ENCODE results near the gene CXCR1.
"Not testable (repeated sequence)": the region's sequence is repeated elsewhere in the genome, so short reads cannot be mapped to it uniquely, and the experiment has no call there.

CXCR1 gene

DNA sequence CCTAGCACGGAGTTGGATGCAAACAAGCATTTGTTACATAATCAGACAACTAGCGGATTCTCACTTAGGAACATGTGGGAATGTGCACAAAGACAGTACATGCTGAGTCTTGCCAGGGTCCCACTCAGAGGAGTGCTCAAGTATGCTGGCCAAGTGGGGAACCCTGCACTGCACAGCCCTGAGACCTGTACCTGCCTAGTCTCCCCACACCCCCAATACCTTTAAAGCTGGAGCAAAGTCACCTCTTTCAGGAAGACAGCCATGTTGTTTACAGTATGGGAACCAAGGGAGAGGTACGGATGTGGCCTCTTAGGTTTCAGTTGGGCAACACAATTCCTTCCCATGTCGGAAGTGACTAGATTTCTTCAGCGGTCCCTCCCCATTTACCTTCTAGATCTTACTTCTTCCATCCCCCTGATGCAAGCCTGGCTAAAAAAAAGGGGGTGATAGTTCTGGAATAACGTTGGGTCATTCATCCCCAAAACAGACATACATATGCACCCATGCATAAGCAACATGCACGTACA lies 10.7 kb downstream of the CXCR1 start:
- no peak for DNase-seq

- no peak for DNase-seq
Observed at GRCh38 chr2:218152777-218153176, 14.0 kb downstream of the CXCR1 start.

- DNase-seq, result no peak
Observed at GRCh38 chr2:218152172-218152571, 14.6 kb downstream of the CXCR1 start.

DNA sequence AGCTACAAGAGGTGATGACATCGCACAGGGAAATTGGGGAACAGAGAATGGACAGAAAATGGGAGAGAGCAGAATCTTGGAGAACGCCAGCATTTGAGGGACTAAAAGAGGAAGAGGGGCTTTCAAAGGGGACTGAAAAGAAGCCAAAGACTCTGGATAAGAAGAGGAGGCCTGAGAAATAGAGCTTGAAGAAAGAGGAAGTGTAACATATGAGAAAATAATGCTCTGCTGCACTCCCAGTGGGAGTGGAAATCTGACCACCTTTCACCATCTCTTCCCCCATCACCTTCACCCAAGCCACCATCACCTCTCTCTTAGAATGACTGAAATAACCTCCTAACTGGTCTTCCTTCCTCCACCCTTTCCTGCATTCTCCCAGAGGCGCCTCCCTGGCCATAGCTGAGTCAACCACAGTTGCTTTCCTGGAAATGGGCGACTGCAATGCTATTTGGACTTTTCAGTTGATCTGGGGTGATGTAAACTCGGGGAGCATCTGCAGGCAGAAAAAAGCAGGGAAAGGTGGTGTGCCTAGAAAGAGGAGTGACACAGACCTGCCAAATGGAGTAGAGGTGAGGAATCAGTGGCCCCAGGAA lies 16.8 kb downstream of the CXCR1 start:
- no peak for DNase-seq

DNA sequence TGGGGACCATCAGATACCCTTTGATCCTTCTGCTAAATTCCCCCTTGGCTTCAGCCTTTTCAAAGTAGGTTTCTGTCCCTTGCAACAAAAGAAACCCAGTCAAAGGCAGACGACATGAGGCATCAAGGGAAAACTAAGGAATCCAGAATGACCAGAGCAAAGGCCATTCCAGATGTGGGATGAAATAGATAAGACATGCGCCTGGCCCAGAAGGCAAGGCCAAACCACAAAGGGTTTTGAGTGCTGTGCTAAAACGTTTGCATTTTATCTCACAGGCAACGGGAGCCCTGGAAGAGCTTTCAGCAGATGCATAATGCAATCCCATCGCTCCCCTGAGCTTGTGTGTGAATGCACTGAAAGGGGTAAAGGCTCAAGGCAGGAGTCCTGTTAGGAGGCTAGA lies 17.7 kb downstream of the CXCR1 start:
- DNase-seq, result no peak

DNA sequence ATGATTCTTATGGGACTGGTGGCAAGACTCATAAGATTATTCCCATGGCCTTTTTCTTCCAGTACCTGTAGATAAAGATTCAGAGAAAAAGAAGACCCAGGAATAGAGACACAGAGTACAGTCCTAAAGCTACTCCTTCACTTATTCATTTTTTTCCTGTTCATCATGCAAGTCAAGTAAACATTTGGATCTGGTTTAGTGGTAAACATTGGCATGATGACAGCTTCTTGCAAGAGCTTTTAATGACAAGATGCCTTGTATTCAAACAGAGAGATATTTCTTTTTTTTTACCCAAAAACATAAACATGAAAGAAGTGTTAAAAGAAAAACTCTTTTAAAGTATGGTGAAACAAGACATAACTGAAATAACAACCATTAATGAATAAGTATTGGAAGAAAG lies 20.7 kb downstream of the CXCR1 start:
- no peak for DNase-seq

DNA sequence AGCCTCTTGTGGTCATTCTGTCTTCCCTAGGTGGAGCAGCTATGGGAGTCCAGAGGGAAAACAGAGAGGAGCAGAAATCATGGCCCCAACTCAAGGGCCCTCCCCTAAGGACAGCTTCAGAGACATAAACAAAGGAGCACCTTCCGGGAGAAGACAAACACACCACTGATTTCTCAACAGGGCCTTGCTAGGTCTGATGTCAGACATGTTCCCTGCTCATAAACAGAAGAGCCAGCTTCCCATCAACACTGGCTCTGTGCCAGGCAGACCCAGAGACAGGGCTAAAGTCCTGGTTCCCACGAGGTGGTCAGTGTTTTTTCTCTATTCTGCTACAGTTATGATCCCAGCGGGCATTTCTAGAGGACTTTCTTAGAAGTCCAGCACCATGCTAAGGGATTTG lies 21.6 kb downstream of the CXCR1 start:
- DNase-seq, result no peak

- DNase-seq, result no peak
Observed at GRCh38 chr2:218138047-218138446, 28.7 kb downstream of the CXCR1 start.

DNA sequence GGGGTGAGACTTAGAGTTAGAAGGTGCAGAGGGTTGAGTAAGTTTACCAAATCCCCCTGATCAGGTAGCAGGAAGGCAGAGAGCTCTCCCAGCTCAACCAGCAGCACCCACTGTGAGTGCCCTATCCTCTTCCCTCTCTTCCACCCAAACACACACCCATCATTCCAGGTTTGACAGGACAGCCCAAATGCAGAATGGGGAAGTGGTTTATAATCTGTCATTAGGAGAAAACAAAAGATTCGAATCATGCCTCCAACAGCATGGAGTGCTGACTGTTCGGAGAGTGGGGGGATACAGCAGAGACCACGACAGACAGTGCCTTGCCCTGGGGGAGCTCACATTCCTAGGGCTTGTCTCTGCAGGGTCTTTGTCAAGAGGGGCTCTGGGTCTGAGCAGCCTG lies 29.2 kb downstream of the CXCR1 start:
- no peak for DNase-seq

DNA sequence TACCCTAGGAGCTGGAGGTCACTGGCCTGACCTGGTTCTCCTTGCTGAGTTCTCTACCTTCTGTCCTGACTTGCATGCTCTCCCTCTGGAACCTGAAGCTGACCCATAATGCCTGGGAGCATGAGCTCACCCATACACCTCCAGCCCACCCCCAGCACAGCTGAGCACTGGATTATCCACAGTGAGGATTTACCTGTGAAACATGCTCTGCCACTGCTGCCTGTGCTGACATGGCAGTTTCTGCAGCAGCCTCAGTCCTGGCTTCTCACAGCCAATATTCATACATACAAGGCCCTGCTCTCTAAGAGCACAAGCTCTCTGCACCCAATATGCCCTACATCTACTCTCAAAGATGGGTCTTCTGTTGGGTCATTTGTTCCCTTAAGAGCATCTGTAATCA lies 35.9 kb downstream of the CXCR1 start:
- DNase-seq, result no peak

- DNase-seq, result no peak
Observed at GRCh38 chr2:218130377-218130776, 36.4 kb downstream of the CXCR1 start.

- no peak for DNase-seq
Observed at GRCh38 chr2:218129458-218130135, 37.2 kb downstream of the CXCR1 start.

DNA sequence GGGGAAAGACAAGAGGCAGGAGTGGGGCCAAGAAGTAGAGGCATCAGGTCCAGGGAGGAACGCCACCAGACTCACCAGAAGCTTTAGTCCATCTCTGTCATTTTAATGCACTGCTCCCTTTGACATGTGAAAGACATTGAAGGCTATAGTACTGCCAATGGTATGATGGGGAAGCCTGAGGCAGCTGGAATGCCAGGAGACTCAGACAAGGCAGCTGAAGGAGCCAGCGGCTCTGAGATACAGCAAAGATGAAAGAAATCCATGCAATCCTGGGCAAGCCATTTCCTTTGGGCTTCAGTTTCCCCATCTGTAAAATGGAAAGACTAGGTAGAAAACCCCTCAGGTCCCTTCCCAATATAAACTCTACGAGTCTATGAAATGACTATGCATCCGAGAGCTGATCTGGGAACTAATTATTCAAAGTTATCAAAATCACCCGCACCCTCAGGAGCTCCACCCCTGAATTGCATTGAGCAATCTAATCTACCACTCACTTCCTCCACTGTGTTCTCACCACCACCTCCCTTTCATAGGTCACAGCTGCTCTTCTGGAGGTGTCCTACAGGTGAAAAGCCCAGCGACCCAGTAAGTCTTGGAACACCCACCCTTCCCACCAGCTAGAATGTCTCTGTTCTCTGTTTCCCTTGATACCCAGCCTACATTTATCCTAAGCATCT lies 37.8 kb downstream of the CXCR1 start:
- DNase-seq, result no peak

GRCh38 chr2:218127929-218128455 lies 38.8 kb downstream of the CXCR1 start:
- no peak for DNase-seq

GRCh38 chr2:218125626-218126080 lies 41.1 kb downstream of the CXCR1 start, which contains the start of gene CXCR2:
TSS of gene CXCR2 (plus strand) at chr2:218126028. CDS start at chr2:218134802, 8,774 bp downstream.
- no peak for DNase-seq

DNA sequence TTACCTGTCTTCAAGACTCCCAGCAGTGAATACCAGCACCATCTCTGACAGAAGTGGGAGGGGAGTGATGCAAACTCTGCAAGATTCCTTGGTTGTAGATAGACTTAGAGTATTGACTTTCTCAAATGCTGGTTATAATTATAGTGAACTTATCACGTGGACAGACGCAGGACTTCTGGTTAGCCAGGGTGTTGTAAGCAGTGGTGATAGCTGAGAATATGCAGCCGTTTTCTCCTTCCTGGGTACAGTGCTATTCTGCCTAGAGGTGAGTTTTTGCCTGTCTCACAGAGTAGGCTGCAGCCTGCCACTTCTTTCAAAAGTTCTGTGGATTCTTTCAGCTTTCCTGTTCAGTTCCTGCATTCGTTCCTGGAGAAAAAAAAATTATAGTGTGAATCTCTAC lies 41.7 kb downstream of the CXCR1 start:
- no peak for DNase-seq

DNA sequence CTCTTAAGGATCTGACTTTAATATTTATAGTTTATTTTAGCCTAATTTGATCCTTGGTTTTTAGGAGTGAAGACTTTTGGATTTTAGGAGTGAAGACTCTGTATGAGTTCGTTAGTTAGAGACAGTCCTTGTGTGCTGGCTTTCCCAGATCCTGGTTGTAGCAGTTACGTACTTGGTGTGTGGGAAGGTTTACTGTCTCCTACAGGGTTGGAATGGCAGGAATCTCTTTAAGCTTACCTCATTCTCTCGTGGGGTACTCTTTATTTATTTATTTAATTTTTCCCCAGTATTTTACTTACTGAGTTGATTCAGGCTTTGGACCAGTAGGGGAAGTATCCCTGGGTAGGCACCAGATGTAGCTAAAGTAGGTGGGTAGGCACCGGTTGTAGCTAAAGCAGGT lies 42.8 kb downstream of the CXCR1 start:
- no peak for DNase-seq

DNA sequence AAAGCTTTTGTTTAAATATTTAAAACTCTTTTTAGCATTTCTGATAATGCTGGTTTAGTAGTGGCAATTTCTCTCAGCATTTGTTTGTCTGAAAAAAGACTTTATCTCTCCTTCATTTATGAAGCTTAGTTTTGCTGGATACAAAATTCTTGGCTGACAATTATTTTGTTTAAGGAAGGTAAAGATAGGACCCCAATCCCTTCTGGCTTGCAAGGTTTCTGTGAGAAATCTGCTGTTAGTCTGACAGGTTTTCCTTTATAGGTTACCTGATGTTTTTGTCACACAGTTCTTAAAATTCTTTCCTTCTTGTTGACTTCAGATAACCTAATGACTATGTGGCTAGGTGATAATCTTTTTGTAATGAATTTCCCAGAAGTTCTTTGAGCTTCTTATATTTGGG lies 44.5 kb downstream of the CXCR1 start:
- not testable (repeated sequence) for DNase-seq

GRCh38 chr2:218121789-218122188 lies 45.0 kb downstream of the CXCR1 start:
- not testable (repeated sequence) for DNase-seq

Measured in activated CD4-positive, alpha-beta T cell treated with anti-CD3 and anti-CD28 coated beads for 4 hours (primary cell).